GM19023 (cell line): ENCODE data around the gene IQCK.

Source experiments
- ATAC-seq: cut with Tn5 transposase; IDR thresholded peaks from one replicate; pipeline ENCODE4 v1.9.1; 2021; ENCODE audit warnings: mild to moderate bottlenecking, moderate library complexity; ENCODE audit not compliant: unreplicated experiment

IQCK gene

GRCh38 chr16:19854543-19854876 lies 136.4 kb downstream of the IQCK start:
- no peak for ATAC-seq

DNA sequence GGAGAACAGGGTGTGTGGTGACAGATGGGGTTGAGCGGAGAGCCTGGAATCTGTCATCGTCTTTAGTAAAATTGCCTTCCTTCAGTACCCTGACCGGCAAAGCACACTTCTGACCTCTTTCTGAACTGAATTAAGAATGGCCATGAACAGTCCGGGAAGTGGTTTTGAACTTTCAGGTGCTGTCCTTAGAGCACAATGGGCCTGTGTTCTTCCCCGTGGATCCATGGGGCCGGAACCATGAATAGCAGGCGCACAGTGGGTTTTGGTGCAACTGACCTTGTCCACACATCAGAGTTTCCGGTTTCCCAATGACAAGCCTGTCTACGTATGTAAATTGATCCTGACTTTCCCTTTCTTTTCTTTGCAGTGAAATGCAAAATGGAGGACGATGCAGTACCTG lies 138.0 kb downstream of the IQCK start:
- no peak for ATAC-seq

DNA sequence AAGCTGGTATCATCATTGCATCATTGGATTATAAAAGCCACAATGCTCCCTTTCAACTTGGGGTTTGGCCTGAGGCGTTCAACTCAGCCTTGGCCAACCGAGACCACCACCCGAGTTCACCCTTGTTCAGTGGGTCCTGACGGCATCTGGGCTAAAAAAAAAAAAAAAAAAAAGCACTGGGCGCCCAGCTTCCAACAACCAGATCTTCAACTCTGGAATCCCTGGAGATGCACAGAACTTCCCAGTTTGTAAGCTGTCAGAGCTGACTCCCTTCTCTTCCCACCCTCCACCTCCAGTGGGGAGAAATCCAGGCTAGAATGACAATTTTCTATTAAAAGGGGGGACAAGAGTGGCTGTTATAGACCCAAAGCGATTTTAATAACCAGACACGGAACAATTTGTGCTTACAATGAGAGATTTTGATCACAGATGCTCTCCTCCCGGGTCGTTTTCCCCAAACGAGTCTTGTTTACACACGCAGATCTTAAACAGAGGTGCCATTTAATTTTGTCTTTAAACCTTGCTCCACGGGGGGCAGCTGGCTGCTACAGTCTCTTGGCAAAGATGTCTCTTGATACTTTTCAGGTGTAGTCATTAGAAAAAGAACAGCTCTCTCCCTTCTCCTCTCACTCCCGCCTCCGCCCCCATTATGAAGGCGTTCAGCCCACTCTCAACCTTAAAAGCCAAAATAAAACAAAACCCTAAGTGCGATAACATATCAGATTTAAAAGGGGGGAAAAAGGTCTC lies 139.7 kb downstream of the IQCK start:
- ATAC-seq, result no peak

- ATAC-seq, result no peak
These were observed 140.4 kb downstream of the IQCK start for GRCh38 chr16:19858340-19859018.

GRCh38 chr16:19859166-19859565 lies 141.1 kb downstream of the IQCK start:
- no peak for ATAC-seq

- no peak for ATAC-seq
These were observed 141.5 kb downstream of the IQCK start for GRCh38 chr16:19859603-19860002.

- no peak for ATAC-seq
These were observed 142.3 kb downstream of the IQCK start for GRCh38 chr16:19860166-19861041.

DNA sequence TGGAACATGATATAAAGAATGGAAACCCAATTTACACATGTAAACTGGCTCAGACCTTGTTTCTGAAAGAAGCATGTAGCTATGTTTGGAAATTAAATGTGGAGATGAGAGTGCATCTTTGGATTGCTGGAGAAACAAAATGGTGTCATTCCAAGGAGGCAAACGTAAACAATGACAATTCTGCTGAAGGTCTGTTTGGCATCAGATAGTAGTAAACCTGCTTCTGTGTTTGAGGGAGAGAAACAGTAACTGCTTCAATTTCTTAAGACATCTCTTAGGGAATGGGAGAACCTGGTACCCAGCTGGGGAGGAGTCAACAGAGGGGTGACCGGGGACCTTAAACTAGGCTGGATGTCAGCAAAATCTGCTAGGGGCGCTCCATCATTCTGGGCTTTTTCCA lies 143.1 kb downstream of the IQCK start:
- no peak for ATAC-seq

DNA sequence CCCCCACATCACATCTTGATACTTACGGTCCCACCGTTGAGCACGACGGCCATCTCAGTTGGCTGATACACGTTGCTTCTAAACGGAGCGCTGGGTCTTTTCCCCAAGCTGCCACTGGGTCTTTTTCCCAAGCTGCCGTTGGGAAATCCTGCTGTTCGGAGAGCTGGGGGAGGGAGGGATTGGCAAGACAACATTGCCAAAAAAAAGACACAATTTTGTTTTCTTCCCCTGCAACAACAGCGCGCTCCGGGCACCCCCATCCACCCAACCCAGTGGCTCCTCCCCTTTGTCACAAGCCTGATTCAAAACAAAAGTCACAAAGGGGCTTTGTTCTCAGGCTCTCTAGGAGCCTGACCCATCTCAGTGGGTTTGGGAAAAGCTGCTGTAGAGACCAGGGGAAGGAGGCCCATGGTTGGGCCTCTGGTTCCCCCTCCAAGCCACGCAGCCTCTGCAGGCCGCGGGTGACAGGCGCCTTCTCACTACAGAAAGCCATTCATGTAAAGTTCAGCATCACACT lies 143.8 kb downstream of the IQCK start:
- no peak for ATAC-seq

GRCh38 chr16:19863990-19864389 lies 145.9 kb downstream of the IQCK start:
- no peak for ATAC-seq

GRCh38 chr16:19864566-19864965 lies 146.5 kb downstream of the IQCK start:
- ATAC-seq, result no peak

- no peak for ATAC-seq
These were observed 150.3 kb downstream of the IQCK start for GRCh38 chr16:19868421-19868820.

DNA sequence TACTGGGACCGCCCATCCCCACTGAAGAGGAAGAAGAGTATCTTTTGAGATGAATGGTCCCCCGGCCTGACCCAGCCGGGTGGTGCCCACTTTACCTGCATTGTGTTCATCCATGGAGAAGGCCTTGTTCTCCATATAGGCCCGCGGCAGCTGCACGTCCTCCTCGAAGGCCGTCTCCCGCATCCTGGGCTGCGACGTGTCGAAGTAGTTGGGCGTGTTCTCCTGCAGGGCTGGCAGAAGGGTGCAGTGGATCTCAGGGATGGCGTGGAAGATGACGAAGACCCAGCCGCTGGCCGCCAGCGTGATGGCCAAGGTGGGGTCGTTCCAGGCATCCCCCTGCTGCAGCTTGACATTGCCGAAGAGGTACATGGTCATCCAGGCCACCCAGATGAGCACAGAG lies 153.7 kb downstream of the IQCK start:
- no peak for ATAC-seq

- ATAC-seq, result no peak
These were observed 154.2 kb downstream of the IQCK start for GRCh38 chr16:19872179-19872863.

DNA sequence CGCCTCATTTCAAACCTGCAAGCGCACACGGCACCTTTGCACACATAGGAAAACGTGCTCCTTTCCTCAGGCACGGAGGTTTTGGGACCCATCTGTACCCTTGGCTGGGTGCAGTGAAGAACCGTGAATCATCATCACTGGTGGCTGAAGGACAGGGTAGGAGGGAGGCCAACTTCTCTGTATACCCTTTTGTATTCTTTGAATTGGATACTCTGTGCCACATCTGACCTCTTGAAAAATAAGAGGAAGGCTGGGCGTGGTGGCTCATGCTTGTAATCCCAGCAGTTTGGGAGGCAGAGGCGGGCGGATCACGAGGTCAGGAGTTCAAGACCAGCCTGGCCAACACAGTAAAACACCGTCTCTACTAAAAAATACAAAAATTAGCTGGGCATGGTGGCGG lies 154.9 kb downstream of the IQCK start:
- no peak for ATAC-seq

DNA sequence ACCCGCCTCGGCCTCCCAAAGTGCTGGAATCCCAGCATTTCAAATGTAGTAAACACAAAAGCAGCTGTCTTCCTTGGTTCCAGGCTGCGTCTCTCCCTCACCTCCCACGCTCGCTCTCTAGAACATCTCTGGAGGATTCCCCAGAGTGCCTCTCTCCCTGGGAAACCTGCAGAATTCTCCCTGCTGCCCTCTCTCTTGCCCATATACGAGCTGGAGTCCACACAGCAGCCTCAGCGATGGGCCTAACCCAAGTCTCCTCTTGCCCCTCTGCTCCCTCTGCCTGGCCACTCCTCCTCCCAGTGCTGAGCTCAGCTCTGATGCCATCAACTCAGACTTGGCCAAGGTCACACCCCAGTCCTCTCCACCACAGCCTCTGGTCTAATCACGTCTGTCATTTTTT lies 156.0 kb downstream of the IQCK start:
- no peak for ATAC-seq

GRCh38 chr16:19874851-19875546 lies 156.9 kb downstream of the IQCK start:
- no peak for ATAC-seq

- ATAC-seq, result no peak
These were observed 157.8 kb downstream of the IQCK start for GRCh38 chr16:19875900-19876299.

DNA sequence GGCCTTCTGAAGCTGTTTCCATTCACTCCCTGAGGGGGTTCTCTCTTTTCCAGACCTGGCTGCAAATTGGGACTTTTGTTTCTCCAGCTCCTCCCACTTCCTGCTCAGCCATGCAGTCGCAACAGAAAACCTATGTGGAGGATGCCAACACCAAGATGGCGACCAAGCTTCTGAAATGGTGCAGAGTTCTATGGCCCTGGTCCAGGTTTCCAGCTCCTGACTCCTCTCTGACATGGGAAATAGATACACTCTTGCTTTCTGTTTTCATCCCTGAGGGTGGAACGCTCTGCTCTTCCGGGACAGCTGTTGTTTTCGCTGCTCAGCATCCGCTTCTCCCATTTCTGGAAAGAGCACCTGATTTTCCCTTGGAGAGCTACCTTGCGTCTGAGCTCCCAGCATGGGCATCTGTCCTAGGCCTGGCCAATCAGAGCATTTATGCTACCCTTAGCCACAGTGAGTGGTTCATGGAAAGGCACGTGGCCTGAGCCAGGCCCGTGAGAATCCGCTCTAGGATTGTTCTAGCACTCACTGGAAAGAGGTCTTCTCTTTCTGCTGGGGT lies 158.5 kb downstream of the IQCK start:
- no peak for ATAC-seq

DNA sequence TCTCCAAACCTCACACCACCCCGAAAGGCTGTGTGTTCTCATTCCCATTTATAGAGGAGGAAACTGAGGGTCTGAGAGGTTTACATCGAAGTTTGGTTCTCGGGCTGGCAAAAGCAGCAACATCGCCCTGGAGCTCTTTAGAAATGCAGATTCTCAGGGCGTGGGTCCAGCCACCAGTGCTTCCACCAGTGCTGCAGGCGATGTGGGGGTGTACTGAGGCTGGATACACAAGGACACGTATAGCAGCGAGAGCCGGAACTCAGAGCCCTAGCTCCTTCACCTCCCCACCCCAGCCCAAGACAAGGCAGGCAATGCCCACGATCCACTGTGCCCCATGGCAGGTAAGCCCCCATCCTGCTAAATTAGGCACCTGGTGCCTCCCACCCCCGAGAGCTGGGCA lies 160.7 kb downstream of the IQCK start:
- no peak for ATAC-seq
